GM06990 (cell line): ENCODE measurements around the gene CLCN1.

Experiments
- DNase-seq: peaks from one replicate; pipeline ENCODE4 v3.0.0-alpha.2; 2011; ENCODE audit not compliant: insufficient read length; ENCODE audit errors: extremely low read depth
- H3K27me3 ChIP-seq: replicated peaks from 2 replicates; pipeline ENCODE4 v1.6.0; 2011; ENCODE audit warnings: low read length; ENCODE audit not compliant: control insufficient read depth, insufficient read depth
- H3K36me3 ChIP-seq: 2 replicates; pipeline ENCODE4 v1.5.1; 2011; ENCODE audit warnings: low read length; ENCODE audit not compliant: control insufficient read depth, insufficient read depth
- H3K4me3 ChIP-seq: replicated peaks from 2 replicates; pipeline ENCODE4 v1.5.1; 2011; ENCODE audit warnings: low read depth, mild to moderate bottlenecking, control low read depth, low read length
- CTCF ChIP-seq: IDR thresholded peaks from 2 replicates; pipeline ENCODE4 v1.5.1; 2011; ENCODE audit warnings: low read length, control low read depth, mild to moderate bottlenecking, inconsistent platforms; ENCODE audit not compliant: insufficient read depth, poor library complexity, severe bottlenecking

CLCN1 gene

GRCh38 chr7:143325240-143325639 is 9.3 kb downstream of the CLCN1 start:
- TF ChIP-seq CTCF: no peak
- Histone ChIP-seq H3K4me3 (no peak overlapping the region), H3K36me3 (no peaks in the 10 kb centered on the region), H3K27me3 (no peaks in the 10 kb centered on the region)
- no peak for DNase-seq

- DNase-seq: no peak
- H3K4me3 ChIP-seq: no peak overlapping the region
- no peaks in the 10 kb centered on the region for H3K36me3 ChIP-seq
- TF ChIP-seq CTCF: no peak
- H3K27me3 ChIP-seq: no peaks in the 10 kb centered on the region
These were observed 12.0 kb downstream of the CLCN1 start for GRCh38 chr7:143327903-143328302.

GRCh38 chr7:143329471-143330170 is 13.7 kb downstream of the CLCN1 start:
- Histone ChIP-seq H3K36me3 (no peaks in the 10 kb centered on the region), H3K4me3 (no peak overlapping the region), H3K27me3 (no peaks in the 10 kb centered on the region)
- TF ChIP-seq CTCF: no peak
- DNase-seq: no peak

GRCh38 chr7:143331179-143331801 is 15.4 kb downstream of the CLCN1 start:
- no peak for DNase-seq
- H3K36me3 ChIP-seq: no peaks in the 10 kb centered on the region
- no peak overlapping the region for H3K4me3 ChIP-seq
- TF ChIP-seq CTCF: no peak
- H3K27me3 ChIP-seq: no peaks in the 10 kb centered on the region

GRCh38 chr7:143334244-143334643 is 18.3 kb downstream of the CLCN1 start:
- Histone ChIP-seq H3K27me3 (no peaks in the 10 kb centered on the region; the same call in 1 of the 2 replicates), H3K36me3 (no peaks in the 10 kb centered on the region), H3K4me3 (no peak overlapping the region)
- no peak for TF ChIP-seq CTCF
- DNase-seq: no peak
